ENCODE results near the gene TWSG1.
"Not testable (repeated sequence)": the region's sequence is repeated elsewhere in the genome, so short reads cannot be mapped to it uniquely, and the experiment has no call there.

TWSG1 gene

GRCh38 chr18:9335697-9336045, 1.1 kb downstream of the TWSG1 start:
- no peak for DNase-seq

DNA sequence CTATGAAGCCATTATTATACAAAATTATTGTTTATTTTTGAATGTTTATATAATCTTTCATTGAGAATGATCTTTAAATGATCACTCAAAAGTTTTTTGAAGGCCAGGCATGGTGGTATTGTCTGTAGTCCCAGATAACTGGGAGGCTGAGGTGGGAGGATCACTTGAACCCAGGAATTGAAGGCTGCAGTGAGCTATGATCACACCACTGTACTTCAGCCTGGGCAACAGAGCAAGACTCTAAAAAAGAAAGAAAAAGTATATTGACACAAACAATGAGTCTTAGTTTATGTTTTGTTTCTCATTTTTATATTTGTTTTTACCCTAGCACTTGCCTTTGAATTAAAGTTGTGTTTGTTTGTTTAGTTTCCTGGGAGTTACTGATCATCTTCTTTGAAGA, 2.3 kb downstream of the TWSG1 start:
- DNase-seq = no peak

- DNase-seq = peak; percentile 66
These were observed 3.3 kb downstream of the TWSG1 start for GRCh38 chr18:9337873-9338272.

GRCh38 chr18:9340472-9340871, 5.9 kb downstream of the TWSG1 start:
- no peak for DNase-seq

- DNase-seq = no peak
These were observed 9.0 kb downstream of the TWSG1 start for GRCh38 chr18:9343577-9343976.

DNA sequence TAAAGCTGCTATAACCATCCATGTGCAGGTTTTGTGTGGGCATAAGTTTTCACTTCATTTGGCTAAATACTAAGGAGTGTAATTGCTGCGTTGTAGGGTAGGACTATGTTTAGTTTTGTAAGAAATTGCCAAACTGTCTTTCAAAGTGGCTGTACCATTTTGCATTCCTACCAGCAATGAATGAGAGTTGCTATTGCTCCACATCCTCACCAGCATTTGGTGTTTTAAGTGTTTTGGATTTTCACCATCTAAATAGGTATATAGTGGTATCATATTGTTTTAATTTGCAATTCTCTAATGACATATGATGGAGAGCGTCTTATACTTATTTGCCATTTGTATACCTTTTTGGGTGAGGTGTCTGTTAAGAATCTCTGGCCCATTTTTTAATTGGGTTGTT, 12.2 kb downstream of the TWSG1 start:
- no peak for DNase-seq

GRCh38 chr18:9348079-9348671, 13.6 kb downstream of the TWSG1 start:
- peak; percentile 27 for DNase-seq

DNA sequence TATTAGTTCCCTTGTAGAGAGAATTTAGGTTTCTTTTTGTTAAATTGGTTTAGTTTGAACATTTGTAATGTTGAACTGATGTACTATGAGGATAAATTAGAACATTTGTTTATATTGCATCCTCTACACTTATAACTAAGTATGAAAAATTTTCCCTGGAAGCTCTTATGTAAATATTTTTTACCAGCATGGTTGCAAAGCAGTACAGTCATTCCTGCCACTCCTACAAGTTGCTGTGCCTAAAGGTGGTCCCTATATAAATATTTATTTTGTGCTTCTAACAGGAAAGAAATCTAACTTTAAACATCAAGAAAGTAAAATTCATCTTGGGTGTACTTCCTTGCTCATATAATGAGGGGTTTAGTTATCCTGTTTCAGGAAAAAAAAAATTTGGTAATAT, 14.2 kb downstream of the TWSG1 start:
- DNase-seq = no peak

DNA sequence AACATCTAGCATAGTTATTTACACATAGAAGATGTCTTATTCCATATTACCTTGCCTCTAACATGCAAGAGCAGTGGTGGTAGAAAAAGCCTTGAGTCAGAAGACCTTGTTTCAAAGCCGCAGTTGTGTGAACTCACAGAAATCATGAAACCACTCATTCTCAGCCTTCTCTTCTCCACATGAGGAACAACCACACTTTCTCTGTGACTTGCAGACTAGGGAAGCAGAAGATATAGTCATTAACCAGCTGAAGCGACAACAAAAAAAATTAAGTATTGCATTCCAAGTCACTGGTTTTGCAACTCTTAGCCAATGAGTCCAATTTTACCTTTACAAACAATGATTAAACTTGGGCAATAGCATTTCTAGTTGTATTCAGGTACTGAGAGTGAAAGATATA, 19.0 kb downstream of the TWSG1 start:
- no peak for DNase-seq

- no peak for DNase-seq
These were observed 19.7 kb downstream of the TWSG1 start for GRCh38 chr18:9354256-9354655.

DNA sequence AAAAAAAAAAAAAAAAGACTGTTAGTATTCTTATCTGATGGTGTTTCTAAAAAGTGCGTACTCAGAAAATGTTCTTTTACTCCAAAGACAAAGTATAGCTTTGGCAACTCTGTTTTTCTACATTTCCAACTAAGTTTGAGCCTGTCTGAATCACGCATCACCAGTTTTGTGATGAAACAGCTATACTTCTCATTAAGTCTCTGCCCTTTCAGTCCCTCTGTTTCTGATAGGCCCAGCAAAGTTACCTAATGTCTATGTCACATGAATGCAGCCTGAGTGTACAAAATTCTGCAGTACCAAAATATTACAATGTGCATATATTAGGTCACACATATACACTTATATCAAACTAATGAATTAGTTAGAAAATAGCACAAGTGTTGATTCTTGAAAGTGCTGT, 22.4 kb downstream of the TWSG1 start:
- DNase-seq = no peak

DNA sequence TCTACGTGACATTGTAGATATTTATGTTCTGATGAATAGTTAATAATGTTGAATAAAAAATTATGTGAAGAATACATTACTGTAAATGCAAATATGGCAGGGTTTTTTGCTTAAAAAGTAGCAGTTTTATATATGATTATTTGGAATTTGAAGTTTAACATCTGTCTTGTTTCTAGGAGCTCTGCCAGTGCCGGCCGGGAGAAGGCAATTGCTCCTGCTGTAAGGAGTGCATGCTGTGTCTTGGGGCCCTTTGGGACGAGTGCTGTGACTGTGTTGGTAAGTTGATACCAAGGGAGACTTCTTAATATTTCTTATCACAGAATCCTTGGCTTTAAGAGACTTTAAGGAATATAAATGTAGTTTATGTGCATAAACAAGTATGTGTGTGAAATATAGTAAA, 25.2 kb downstream of the TWSG1 start:
- no peak for DNase-seq

- no peak for DNase-seq
These were observed 26.6 kb downstream of the TWSG1 start for GRCh38 chr18:9361191-9361590.

- no peak for DNase-seq
These were observed 28.3 kb downstream of the TWSG1 start for GRCh38 chr18:9362869-9363268.

DNA sequence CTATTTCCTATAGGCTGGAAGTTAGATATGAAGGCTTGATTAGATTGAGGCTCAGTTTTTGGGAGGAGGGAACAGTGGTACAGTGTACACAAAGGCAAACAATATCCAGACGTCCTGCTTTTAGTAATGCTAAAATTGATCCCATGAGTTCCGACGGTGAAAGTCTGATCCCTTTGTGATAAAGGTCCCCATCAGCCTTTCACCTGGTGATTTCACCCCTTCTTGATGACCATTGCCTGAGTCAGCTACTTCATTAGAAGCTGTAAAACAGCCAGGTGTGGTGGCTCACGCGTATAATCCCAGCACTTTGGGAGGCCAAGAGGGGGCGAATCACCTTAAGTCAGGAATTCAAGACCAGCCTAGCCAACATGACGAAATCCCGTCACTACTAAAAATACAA, 29.7 kb downstream of the TWSG1 start:
- no peak for DNase-seq

DNA sequence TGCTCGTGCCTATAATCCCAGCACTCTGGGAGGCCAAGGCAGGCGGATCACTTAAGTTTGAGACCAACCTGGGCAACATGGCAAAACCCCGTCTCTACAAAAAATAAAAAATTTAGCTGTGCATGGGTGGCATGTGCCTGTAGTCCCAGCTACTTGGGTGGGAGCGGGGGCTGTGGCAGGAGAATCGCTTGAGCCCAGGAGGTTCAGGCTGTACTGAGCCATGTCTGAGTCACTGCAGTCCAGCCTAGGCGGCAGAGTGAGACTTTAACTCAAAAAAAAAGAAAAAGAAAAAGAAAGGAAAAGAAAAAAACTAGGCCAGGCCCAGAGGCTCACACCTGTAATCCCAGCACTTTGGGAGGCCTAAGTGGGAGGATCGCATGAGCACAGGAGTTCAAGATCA, 30.8 kb downstream of the TWSG1 start:
- DNase-seq = peak; percentile 40

GRCh38 chr18:9366126-9366714, 31.6 kb downstream of the TWSG1 start:
- peak; percentile 42 for DNase-seq

GRCh38 chr18:9373254-9373653, 38.7 kb downstream of the TWSG1 start:
- not testable (repeated sequence) for DNase-seq

- DNase-seq = no peak
These were observed 44.5 kb downstream of the TWSG1 start for GRCh38 chr18:9379118-9379517.

DNA sequence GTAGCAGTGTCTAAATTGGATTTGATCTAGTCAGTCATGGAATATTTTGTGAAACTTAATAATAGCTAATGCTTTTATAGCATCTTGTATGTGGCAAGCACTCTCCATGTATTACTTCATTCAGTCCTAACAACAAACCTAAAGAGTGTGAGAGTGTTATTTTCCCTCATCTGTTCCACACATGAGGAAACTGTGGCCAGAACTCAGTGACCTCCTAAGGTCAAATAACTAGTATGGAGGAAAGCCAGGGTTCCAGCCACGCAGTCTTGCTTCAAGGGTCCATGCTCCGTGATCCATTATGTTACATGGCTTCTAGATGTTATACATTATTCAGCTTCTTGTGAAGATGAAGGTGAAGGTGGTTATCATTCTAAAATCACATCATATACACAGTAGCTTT, 45.5 kb downstream of the TWSG1 start:
- peak; percentile 26 for DNase-seq

DNA sequence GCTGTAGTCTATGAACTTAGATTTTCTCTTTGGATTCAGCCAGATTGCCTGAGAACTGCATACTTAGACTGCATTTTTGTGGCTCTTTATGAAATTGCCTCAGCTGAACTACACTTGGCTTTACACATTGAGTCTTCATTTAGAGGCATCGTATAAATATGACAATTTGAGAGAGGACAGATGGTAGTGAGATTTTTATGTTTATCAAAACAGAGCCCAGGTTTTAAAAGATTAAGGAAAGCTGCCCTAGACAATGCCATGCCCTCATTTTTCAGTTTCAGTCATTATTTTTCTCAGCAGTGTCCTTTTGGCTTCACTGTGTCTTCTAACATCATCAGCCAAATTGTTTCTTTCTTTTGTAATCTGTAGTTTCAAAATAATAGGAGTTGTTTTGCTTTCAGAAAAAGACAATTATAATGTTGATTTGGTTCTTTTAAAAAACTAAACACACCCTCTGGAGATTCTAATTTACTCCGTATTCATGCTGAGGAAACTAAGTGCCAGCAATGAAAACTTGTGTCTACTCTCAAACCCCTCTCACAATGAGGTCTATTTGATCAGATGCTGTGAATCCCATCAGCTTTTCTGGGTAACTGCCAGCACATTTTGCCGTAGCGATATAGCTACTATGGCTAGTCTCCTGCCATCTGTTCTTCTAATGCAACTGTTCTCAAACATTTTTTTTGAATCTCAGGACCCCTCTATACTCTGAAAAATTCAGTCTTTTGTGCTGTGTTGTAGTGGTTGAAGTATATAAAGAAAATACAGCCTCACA, 46.2 kb downstream of the TWSG1 start:
- DNase-seq = peak; percentile 65

GRCh38 chr18:9386879-9387278, 52.3 kb downstream of the TWSG1 start:
- DNase-seq = no peak

DNA sequence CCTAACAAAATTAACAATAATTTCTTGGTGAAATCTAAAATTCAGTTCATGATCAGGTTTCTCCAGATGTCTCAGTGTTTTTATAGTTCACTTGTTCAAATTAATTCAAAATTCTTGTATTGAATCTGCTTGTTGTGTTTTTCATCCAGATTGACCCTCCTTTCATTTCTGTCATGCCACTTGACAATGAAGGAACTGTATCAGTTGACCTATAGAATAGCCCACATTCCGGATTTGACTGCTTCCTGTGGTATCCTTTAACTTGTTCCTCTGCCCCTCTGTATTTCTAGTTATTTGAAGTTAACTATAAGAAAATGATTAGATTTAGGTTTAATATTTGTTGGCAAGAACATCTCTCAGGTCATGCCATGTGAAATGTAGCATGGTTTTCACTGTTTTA, 53.3 kb downstream of the TWSG1 start:
- no peak for DNase-seq

GRCh38 chr18:9389706-9390105, 55.1 kb downstream of the TWSG1 start:
- DNase-seq = no peak

Data from fibroblast of skin of abdomen (primary cell).